ENCODE results near the gene PRDM11.

The PRDM11 gene

GRCh38 chr11:45178223-45178622 is 31.8 kb downstream of the PRDM11 start:
- no peak for DNase-seq

- no peak for DNase-seq
These were observed 32.6 kb downstream of the PRDM11 start for GRCh38 chr11:45178890-45179671.

GRCh38 chr11:45179686-45180178 is 33.3 kb downstream of the PRDM11 start:
- no peak for DNase-seq

- DNase-seq: no peak
These were observed 33.9 kb downstream of the PRDM11 start for GRCh38 chr11:45180179-45180847.

GRCh38 chr11:45180848-45181192 is 34.4 kb downstream of the PRDM11 start:
- no peak for DNase-seq

GRCh38 chr11:45181193-45181888 is 34.9 kb downstream of the PRDM11 start:
- DNase-seq: no peak

GRCh38 chr11:45181889-45182550 is 35.6 kb downstream of the PRDM11 start:
- DNase-seq: no peak

- no peak for DNase-seq
These were observed 36.5 kb downstream of the PRDM11 start for GRCh38 chr11:45182902-45183301.

GRCh38 chr11:45184640-45185039 is 38.2 kb downstream of the PRDM11 start:
- DNase-seq: no peak

- no peak for DNase-seq
These were observed 38.8 kb downstream of the PRDM11 start for GRCh38 chr11:45185228-45185729.

GRCh38 chr11:45187375-45187774 is 40.9 kb downstream of the PRDM11 start:
- no peak for DNase-seq

GRCh38 chr11:45188127-45188526 is 41.7 kb downstream of the PRDM11 start:
- no peak for DNase-seq

- no peak for DNase-seq
These were observed 42.8 kb downstream of the PRDM11 start for GRCh38 chr11:45189230-45189629.

- DNase-seq: no peak
These were observed 47.3 kb downstream of the PRDM11 start for GRCh38 chr11:45193695-45194094.

- DNase-seq: no peak
These were observed 58.3 kb downstream of the PRDM11 start for GRCh38 chr11:45204761-45205160.

- no peak for DNase-seq
These were observed 59.5 kb downstream of the PRDM11 start for GRCh38 chr11:45205978-45206377.

GRCh38 chr11:45208135-45208534 is 61.7 kb downstream of the PRDM11 start:
- DNase-seq: no peak

- DNase-seq: no peak
These were observed 62.8 kb downstream of the PRDM11 start for GRCh38 chr11:45209000-45209879.

GRCh38 chr11:45209891-45210699 is 63.7 kb downstream of the PRDM11 start:
- peak; percentile 25 to 44 for DNase-seq

- DNase-seq: peak in 1 of 2 experiments; percentile 44
These were observed 64.4 kb downstream of the PRDM11 start for GRCh38 chr11:45210846-45211245.

- DNase-seq: peak in 1 of 2 experiments; percentile 11
These were observed 65.3 kb downstream of the PRDM11 start for GRCh38 chr11:45211732-45212131.
